Neural progenitor cell (in vitro differentiated cells): ENCODE measurements around the gene NAGA. TPM values are rescaled to one million over a fixed set of nuclear protein-coding genes. Genes with fewer than 3 reads are reported as not detected.

ENCODE experiments used
- DNase-seq: peaks from one replicate; pipeline ENCODE4 v3.0.0-alpha.2; 2016; ENCODE audit warnings: low spot score
- H2AFZ ChIP-seq: fragments of 200-600 bp; sonication (generic); replicated peaks from 2 replicates; pipeline ENCODE4 v1.6.1; 2016; ENCODE audit warnings: antibody characterized with exemption
- H3F3A ChIP-seq: fragments of 200-600 bp; sonication (generic); 2 replicates; pipeline ENCODE4 v1.6.1; 2016; ENCODE audit warnings: antibody characterized with exemption, low read depth
- H3K27ac ChIP-seq: fragments of 200-600 bp; sonication (generic); 2 replicates; pipeline ENCODE4 v1.5.1; 2016; ENCODE audit warnings: mild to moderate bottlenecking
- H3K27me3 ChIP-seq: fragments of 200-600 bp; sonication (generic); 2 replicates; pipeline ENCODE4 v1.6.1; 2016; ENCODE audit warnings: mild to moderate bottlenecking, moderate library complexity
- H3K36me3 ChIP-seq: fragments of 200-600 bp; sonication (generic); 2 replicates; pipeline ENCODE4 v1.5.1; 2016
- H3K4me1 ChIP-seq: fragments of 200-600 bp; sonication (generic); 2 replicates; pipeline ENCODE4 v1.6.1; 2016; ENCODE audit warnings: mixed run types
- H3K4me2 ChIP-seq: fragments of 200-600 bp; sonication (generic); 2 replicates; pipeline ENCODE4 v1.6.1; 2016
- H3K4me3 ChIP-seq: fragments of 200-600 bp; sonication (generic); 2 replicates; pipeline ENCODE4 v1.5.1; 2016
- H3K79me2 ChIP-seq: fragments of 200-600 bp; sonication (generic); 2 replicates; pipeline ENCODE4 v1.6.1; 2016; ENCODE audit warnings: low read depth
- H3K9ac ChIP-seq: fragments of 200-600 bp; sonication (generic); 2 replicates; pipeline ENCODE4 v1.6.1; 2016
- H3K9me3 ChIP-seq: fragments of 200-600 bp; sonication (generic); 2 replicates; pipeline ENCODE4 v1.5.1; 2016; ENCODE audit warnings: low read depth
- H4K20me1 ChIP-seq: fragments of 200-600 bp; sonication (generic); 2 replicates; pipeline ENCODE4 v1.6.1; 2016; ENCODE audit warnings: low read depth
- H3K27ac Mint-ChIP-seq: 3 replicates; pipeline ENCODE4 v1.8.0; 2021; ENCODE audit warnings: mixed read lengths
- H3K27me3 Mint-ChIP-seq: 2 replicates; pipeline ENCODE4 v1.8.0; 2022; ENCODE audit warnings: low read depth, mild to moderate bottlenecking, inconsistent platforms, moderate library complexity, mixed read lengths; ENCODE audit not compliant: insufficient read depth
- H3K36me3 Mint-ChIP-seq: 3 replicates; pipeline ENCODE4 v1.8.0; 2021; ENCODE audit warnings: mixed read lengths
- H3K4me1 Mint-ChIP-seq: 3 replicates; pipeline ENCODE4 v1.8.0; 2021; ENCODE audit warnings: mixed read lengths
- H3K4me3 Mint-ChIP-seq: 3 replicates; pipeline ENCODE4 v1.8.0; 2021; ENCODE audit warnings: mild to moderate bottlenecking, moderate library complexity, mixed read lengths
- H3K9me3 Mint-ChIP-seq: 3 replicates; pipeline ENCODE4 v1.8.0; 2020; ENCODE audit warnings: mixed read lengths
- EZH2 ChIP-seq: fragments of 200-600 bp; sonication (generic); IDR thresholded peaks from 2 replicates; pipeline ENCODE4 v1.6.1; 2017; ENCODE audit warnings: antibody characterized with exemption, mild to moderate bottlenecking, moderate library complexity
- EZH2phosphoT487 ChIP-seq: fragments of 200-600 bp; sonication (generic); IDR thresholded peaks from 2 replicates; pipeline ENCODE4 v1.6.1; 2017; ENCODE audit warnings: antibody characterized with exemption
- total RNA-seq: library from RNA; depleted of rRNA; stranded (reverse); fragments of >200 nt; gene quantifications from 2 replicates; pipeline ENCODE4 v1.2.3, GENCODE V29; 2015; ENCODE audit warnings: low replicate concordance
- TF ChIP-seq, protein P1 (sequence below): fragments of 200-600 bp; sonication (generic); IDR thresholded peaks from 2 replicates; pipeline ENCODE4 v1.5.1; 2017; ENCODE audit warnings: antibody characterized with exemption, mild to moderate bottlenecking

The NAGA gene
- total RNA-seq, 1 donor from 2014 or later: 14.9 TPM

DNA sequence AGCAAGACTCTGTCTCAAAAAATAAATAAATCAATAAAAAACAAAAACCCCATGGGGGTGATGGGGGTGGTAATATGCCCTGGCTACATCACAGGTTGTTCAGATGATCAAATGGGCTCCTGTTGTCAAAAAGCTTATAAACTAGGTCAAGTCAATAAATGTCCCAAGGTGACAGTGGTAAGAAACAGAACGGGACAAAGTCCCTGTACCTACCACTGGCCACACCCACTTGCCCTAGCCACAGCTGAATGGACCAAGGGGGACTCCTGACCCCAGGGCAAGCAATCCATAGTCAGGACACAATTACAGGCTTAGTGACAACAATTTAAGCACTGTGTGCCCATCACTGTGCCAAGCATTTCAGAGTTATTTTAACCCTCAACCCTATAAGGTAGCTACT, 6.0 kb downstream of the NAGA start:
- H3K79me2 ChIP-seq: peaks cover 2% of the 10 kb centered on the region
- Mint-ChIP-seq H3K9me3 (no peaks in the 10 kb centered on the region), H3K27ac (no peak overlapping the region), H3K4me3 (no peak overlapping the region), H3K27me3 (peaks cover 3% of the 10 kb centered on the region), H3K36me3 (peaks cover 28% of the 10 kb centered on the region), H3K4me1 (peaks cover 12% of the 10 kb centered on the region)
- H3K9me3 ChIP-seq: no peaks in the 10 kb centered on the region
- no peak for DNase-seq
- peaks cover under 1% of the 10 kb centered on the region for H3F3A ChIP-seq
- peaks cover 2% of the 10 kb centered on the region for H3K4me1 ChIP-seq
- H3K36me3 ChIP-seq: no peaks in the 10 kb centered on the region
- no peak overlapping the region for H2AFZ ChIP-seq
- no peak overlapping the region for H3K27ac ChIP-seq
- H3K4me3 ChIP-seq: no peak overlapping the region
- H3K4me2 ChIP-seq: no peak overlapping the region
- TF ChIP-seq, protein P1, sequence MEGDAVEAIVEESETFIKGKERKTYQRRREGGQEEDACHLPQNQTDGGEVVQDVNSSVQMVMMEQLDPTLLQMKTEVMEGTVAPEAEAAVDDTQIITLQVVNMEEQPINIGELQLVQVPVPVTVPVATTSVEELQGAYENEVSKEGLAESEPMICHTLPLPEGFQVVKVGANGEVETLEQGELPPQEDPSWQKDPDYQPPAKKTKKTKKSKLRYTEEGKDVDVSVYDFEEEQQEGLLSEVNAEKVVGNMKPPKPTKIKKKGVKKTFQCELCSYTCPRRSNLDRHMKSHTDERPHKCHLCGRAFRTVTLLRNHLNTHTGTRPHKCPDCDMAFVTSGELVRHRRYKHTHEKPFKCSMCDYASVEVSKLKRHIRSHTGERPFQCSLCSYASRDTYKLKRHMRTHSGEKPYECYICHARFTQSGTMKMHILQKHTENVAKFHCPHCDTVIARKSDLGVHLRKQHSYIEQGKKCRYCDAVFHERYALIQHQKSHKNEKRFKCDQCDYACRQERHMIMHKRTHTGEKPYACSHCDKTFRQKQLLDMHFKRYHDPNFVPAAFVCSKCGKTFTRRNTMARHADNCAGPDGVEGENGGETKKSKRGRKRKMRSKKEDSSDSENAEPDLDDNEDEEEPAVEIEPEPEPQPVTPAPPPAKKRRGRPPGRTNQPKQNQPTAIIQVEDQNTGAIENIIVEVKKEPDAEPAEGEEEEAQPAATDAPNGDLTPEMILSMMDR: no peak
- no peak for TF ChIP-seq EZH2
- TF ChIP-seq EZH2phosphoT487: no peak
- H4K20me1 ChIP-seq: peaks cover 2% of the 10 kb centered on the region
- no peak overlapping the region for H3K9ac ChIP-seq
- H3K27me3 ChIP-seq: no peaks in the 10 kb centered on the region

DNA sequence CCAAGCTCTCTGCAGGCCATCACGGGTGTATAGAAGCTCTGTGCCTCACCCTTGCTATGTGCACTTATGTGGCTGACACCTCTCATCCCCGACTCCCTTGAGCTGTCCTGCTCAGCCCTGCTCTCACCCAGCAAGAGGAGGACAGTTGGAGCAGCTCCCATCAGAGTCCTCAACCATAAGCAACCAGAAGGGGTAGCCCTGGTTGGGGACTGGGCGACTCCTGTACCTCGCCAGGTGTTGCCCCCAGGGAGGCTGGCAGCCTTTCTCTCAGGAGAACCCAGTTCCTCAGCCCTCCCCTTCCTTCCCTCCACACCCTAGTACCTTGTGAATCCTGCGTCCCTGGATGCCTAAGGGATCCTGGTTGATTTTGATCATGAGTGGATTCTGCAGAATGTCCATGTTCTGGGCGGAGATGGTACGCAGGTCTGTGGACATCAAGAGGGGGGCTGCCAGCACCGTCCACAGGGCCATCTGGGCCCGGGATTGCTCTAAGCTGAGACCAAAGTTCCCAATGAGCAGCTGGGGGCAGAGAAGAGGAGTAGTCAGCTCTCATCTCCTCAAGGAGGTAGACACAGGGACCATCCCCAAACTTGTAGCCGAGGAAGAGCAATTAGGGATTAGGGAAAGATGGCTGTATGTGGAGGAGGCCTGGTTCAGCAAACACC, 8.0 kb downstream of the NAGA start:
- Mint-ChIP-seq H3K4me1 (peaks cover 9% of the 10 kb centered on the region), H3K27me3 (peaks cover 12% of the 10 kb centered on the region), H3K36me3 (peaks cover 39% of the 10 kb centered on the region), H3K27ac (no peak overlapping the region), H3K4me3 (no peak overlapping the region), H3K9me3 (peaks cover 6% of the 10 kb centered on the region)
- Histone ChIP-seq H3K4me3 (no peak overlapping the region), H3K27ac (no peak overlapping the region), H3K36me3 (peaks cover 3% of the 10 kb centered on the region), H4K20me1 (no peaks in the 10 kb centered on the region), H2AFZ (no peak overlapping the region), H3K9me3 (no peaks in the 10 kb centered on the region), H3F3A (no peaks in the 10 kb centered on the region), H3K4me2 (no peak overlapping the region), H3K9ac (no peak overlapping the region), H3K79me2 (no peaks in the 10 kb centered on the region), H3K4me1 (no peaks in the 10 kb centered on the region), H3K27me3 (no peaks in the 10 kb centered on the region)
- no peak for TF ChIP-seq EZH2phosphoT487
- TF ChIP-seq, protein P1: no peak
- no peak for TF ChIP-seq EZH2
- no peak for DNase-seq

DNA sequence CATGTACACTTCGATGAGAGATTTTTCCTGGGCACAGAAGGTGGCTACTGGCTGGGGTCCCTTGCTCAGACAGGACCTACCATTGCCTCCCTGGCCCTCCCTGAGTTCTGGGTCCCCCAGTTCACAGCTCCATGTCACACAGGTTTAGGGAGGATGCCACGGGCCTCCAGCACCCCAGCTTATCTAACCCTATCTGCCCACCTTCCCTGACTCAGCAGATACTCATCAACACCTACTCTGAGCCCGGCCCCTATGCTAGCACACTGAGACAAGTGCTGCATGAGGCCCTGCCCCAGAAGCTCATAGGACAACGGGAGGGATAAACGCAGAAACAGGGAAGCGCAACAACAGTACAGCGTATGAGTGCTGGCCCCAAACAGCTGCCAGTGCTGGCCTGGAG, 9.6 kb downstream of the NAGA start:
- Mint-ChIP-seq H3K36me3 (peaks cover 43% of the 10 kb centered on the region), H3K27me3 (peaks cover 12% of the 10 kb centered on the region), H3K4me1 (peaks cover 9% of the 10 kb centered on the region), H3K4me3 (no peak overlapping the region), H3K9me3 (peaks cover 18% of the 10 kb centered on the region), H3K27ac (peak overlapping the region; percentile 50)
- TF ChIP-seq, protein P1: no peak
- TF ChIP-seq EZH2 (no peak), EZH2phosphoT487 (no peak)
- H3K9me3 ChIP-seq: peaks cover 10% of the 10 kb centered on the region
- H3F3A ChIP-seq: peaks cover 5% of the 10 kb centered on the region
- H3K4me2 ChIP-seq: no peak overlapping the region
- H3K27me3 ChIP-seq: no peaks in the 10 kb centered on the region
- H3K36me3 ChIP-seq: peaks cover 3% of the 10 kb centered on the region
- H3K79me2 ChIP-seq: no peaks in the 10 kb centered on the region
- H3K27ac ChIP-seq: no peak overlapping the region
- no peak for DNase-seq
- H3K9ac ChIP-seq: no peak overlapping the region
- no peak overlapping the region for H3K4me3 ChIP-seq
- H3K4me1 ChIP-seq: no peaks in the 10 kb centered on the region
- H4K20me1 ChIP-seq: no peaks in the 10 kb centered on the region
- no peak overlapping the region for H2AFZ ChIP-seq
